ENCODE measurements around the gene AACS. TPM values are rescaled to one million over a fixed set of nuclear protein-coding genes. Genes with fewer than 3 reads are reported as not detected.
A peak's percentile ranks its signal among the peaks of the same experiment; 100 is the strongest.

The AACS gene
- total RNA-seq, 2 experiments from 2014 or later, result 10.8 to 11.7 TPM

DNA sequence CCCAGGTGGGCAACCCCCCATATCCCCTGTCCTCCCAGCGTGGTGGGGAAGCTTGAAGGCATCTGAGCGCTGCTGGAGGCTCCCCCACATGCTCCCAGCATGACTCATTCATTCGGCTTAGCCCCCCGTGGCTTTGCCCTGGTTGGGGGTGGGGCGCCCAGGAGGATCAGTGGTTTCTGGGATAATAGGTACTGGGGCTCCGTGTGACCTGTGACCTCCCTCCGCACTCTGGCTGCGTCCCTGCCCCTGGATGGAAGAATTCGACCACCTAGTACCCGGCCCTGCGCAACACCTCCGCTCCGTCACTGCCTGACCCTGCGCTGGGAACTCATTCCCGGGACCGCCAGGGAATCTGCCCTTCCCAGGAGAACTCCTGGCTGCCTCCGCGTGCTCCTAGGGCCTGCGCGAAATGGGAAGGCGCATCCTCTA is 120.1 kb downstream of the AACS start:
- CTCF ChIA-PET, result no interaction called here
- intact Hi-C loops (cut with DNase I, micrococcal nuclease), result no loop called here
- ATAC-seq (ENCODE audit: poor library complexity), result no peak

DNA sequence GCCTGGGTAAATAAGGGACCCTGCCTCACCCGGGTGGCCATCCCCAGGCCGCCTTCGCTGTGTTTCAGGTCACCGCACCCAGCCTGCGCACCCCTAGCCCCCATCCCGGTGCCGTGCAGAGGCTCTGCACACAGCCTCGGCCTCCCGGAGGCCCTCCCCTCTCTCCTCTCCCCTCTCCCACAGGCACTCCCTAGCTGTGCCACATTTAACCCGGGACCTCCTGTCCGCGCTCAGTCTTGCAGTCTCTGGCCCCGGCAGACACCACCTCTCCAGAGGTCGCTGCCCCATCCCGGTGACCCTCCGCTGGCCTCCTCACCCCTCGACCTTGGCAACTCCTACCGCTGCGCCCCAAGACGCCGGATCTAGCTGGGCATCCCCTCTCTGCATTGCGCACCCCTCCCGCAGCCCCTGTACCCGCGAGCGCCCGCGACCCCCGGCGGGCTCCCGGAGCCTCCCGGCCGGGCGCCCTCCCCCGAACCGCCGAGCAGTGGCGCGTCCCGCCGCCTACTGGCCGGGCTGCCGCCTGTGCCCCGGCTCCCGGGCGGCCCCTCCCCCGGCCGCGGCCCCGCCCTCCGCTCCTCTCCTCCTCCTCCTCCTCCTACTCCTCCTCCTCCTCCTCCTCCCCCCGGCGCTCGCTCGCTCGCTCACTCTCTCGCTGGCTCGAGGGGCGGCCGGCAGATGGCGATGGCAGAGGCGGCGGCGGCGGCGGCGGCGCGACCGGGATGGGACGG is 120.7 kb downstream of the AACS start, which contains the start of gene TMEM132B:
Gene TMEM132B, plus strand, starts transcription at position 647 of the 731 bp plus-strand sequence.
- Histone ChIP-seq H3K27me3 (ENCODE audit: control insufficient read depth in 1 of 2, insufficient read depth in 2 of 2, low read length in 2 of 2) (peaks cover 52 to 73% of the 10 kb centered on the region in 2 experiments), H3K4me1 (ENCODE audit: insufficient read depth, low read length) (peaks cover 10% of the 10 kb centered on the region), H3K9me3 (ENCODE audit: control insufficient read depth in 1 of 2, insufficient read depth in 1 of 2, low read length in 2 of 2) (peaks cover 0 to 25% of the 10 kb centered on the region in 2 experiments), H3K36me3 (ENCODE audit: insufficient read depth, low read length) (no peaks in the 10 kb centered on the region), H3K27ac (ENCODE audit: low read depth in 1 of 2, low read length in 2 of 2) (no peak within 1 kb of the TSS), H3K4me3 (ENCODE audit: low read length) (no peak within 1 kb of the TSS)
- intact Hi-C loops (cut with DNase I, micrococcal nuclease), result no loop called here
- Mint-ChIP-seq H3K4me3 (no peak within 1 kb of the TSS), H3K4me1 (ENCODE audit: low read depth) (peaks cover 5% of the 10 kb centered on the region), H3K9me3 (no peaks in the 10 kb centered on the region), H3K27ac (no peak within 1 kb of the TSS), H3K27me3 (peaks cover 77% of the 10 kb centered on the region), H3K36me3 (ENCODE audit: low read depth) (no peaks in the 10 kb centered on the region)
- TF ChIP-seq, protein P1, sequence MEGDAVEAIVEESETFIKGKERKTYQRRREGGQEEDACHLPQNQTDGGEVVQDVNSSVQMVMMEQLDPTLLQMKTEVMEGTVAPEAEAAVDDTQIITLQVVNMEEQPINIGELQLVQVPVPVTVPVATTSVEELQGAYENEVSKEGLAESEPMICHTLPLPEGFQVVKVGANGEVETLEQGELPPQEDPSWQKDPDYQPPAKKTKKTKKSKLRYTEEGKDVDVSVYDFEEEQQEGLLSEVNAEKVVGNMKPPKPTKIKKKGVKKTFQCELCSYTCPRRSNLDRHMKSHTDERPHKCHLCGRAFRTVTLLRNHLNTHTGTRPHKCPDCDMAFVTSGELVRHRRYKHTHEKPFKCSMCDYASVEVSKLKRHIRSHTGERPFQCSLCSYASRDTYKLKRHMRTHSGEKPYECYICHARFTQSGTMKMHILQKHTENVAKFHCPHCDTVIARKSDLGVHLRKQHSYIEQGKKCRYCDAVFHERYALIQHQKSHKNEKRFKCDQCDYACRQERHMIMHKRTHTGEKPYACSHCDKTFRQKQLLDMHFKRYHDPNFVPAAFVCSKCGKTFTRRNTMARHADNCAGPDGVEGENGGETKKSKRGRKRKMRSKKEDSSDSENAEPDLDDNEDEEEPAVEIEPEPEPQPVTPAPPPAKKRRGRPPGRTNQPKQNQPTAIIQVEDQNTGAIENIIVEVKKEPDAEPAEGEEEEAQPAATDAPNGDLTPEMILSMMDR (IDR thresholded peaks at IDR 0.05), result no peak
- DNase-seq (peak in 6 of 14 experiments; percentile 1 to 45 (median 24)), ATAC-seq (ENCODE audit: poor library complexity) (no peak)
- POLR2A ChIA-PET, result no interaction called here
- CTCF ChIA-PET, result no interaction called here

More for the DNA sequence above, 120.1 kb downstream of the AACS start:
- peaks cover 0 to 25% of the 10 kb centered on the region in 2 experiments for H3K9me3 ChIP-seq (ENCODE audit: control insufficient read depth in 1 of 2, insufficient read depth in 1 of 2, low read length in 2 of 2)
- TF ChIP-seq, protein P1 (IDR thresholded peaks at IDR 0.05), result no peak
- Mint-ChIP-seq H3K36me3 (ENCODE audit: low read depth) (no peaks in the 10 kb centered on the region), H3K9me3 (no peaks in the 10 kb centered on the region), H3K27ac (no peak overlapping the region), H3K4me1 (ENCODE audit: low read depth) (peaks cover 5% of the 10 kb centered on the region), H3K4me3 (no peak overlapping the region), H3K27me3 (peaks cover 78% of the 10 kb centered on the region)
- DNase-seq, result no peak
- peaks cover 52 to 73% of the 10 kb centered on the region in 2 experiments for H3K27me3 ChIP-seq (ENCODE audit: control insufficient read depth in 1 of 2, insufficient read depth in 2 of 2, low read length in 2 of 2)
- H3K4me1 ChIP-seq (ENCODE audit: insufficient read depth, low read length), result peaks cover 10% of the 10 kb centered on the region
- POLR2A ChIA-PET, result no interaction called here
- no peaks in the 10 kb centered on the region for H3K36me3 ChIP-seq (ENCODE audit: insufficient read depth, low read length)
- H3K27ac ChIP-seq (ENCODE audit: low read depth in 1 of 2, low read length in 2 of 2), result no peak overlapping the region
- H3K4me3 ChIP-seq (ENCODE audit: low read length), result no peak overlapping the region

DNA sequence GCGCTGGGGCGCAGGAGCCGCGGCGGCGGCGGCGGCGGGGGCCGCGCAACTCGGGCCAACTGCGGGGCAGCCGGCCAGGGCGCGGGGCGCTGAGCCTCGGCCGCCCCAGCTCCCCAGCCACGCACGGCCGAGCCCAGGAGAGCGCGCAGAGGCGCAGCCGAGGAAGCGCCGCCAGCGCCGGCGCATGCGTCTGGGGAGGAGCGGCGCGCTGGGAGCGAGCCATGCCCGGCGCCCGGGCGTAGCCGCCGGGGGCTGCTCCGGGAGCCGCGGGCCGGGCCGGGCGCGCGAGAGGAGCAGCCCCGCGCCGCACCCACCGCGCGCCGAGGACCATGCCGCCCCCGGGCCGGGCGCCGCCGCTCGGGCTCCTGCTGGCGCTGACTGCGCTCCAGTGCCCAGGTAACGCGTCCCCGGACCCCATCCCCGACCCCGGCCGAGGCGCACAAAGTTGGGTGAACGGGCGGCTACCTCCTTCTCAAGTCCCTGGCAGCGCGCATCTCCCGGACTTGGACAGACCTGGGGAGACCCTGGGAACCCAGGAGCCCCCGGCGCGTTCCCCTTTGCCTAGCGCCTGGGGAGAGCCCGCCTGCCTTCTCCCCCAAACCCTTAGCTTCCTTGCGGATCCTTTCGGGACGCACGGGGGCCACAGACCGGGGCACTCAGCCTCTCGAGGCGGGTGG is 121.4 kb downstream of the AACS start:
- H3K9me3 ChIP-seq (ENCODE audit: control insufficient read depth in 1 of 2, insufficient read depth in 1 of 2, low read length in 2 of 2), result peaks cover 0 to 25% of the 10 kb centered on the region in 2 experiments

More for the DNA sequence above, 121.4 kb downstream of the AACS start:
- no peaks in the 10 kb centered on the region for H3K9me3 Mint-ChIP-seq
- ChIA-PET CTCF (no interaction called here), POLR2A (no interaction called here)
- Histone ChIP-seq H3K27ac (ENCODE audit: low read depth in 1 of 2, low read length in 2 of 2) (no peak overlapping the region), H3K27me3 (ENCODE audit: control insufficient read depth in 1 of 2, insufficient read depth in 2 of 2, low read length in 2 of 2) (peaks cover 48 to 71% of the 10 kb centered on the region in 2 experiments), H3K4me1 (ENCODE audit: insufficient read depth, low read length) (peaks cover 10% of the 10 kb centered on the region), H3K4me3 (ENCODE audit: low read length) (no peak overlapping the region), H3K36me3 (ENCODE audit: insufficient read depth, low read length) (no peaks in the 10 kb centered on the region)
- no peak overlapping the region for H3K4me3 Mint-ChIP-seq
- H3K4me1 Mint-ChIP-seq (ENCODE audit: low read depth), result peaks cover 5% of the 10 kb centered on the region
- intact Hi-C loops (cut with DNase I, micrococcal nuclease), result no loop called here
- H3K27me3 Mint-ChIP-seq, result peaks cover 76% of the 10 kb centered on the region
- H3K36me3 Mint-ChIP-seq (ENCODE audit: low read depth), result no peaks in the 10 kb centered on the region
- ATAC-seq (ENCODE audit: poor library complexity) (no peak), DNase-seq (no peak)
- TF ChIP-seq, protein P1 (IDR thresholded peaks at IDR 0.05), result no peak
- no peak overlapping the region for H3K27ac Mint-ChIP-seq
